ENCODE measurements around the gene TNIK.
"Not testable (repeated sequence)": the region's sequence is repeated elsewhere in the genome, so short reads cannot be mapped to it uniquely, and the experiment has no call there.

Gene TNIK

DNA sequence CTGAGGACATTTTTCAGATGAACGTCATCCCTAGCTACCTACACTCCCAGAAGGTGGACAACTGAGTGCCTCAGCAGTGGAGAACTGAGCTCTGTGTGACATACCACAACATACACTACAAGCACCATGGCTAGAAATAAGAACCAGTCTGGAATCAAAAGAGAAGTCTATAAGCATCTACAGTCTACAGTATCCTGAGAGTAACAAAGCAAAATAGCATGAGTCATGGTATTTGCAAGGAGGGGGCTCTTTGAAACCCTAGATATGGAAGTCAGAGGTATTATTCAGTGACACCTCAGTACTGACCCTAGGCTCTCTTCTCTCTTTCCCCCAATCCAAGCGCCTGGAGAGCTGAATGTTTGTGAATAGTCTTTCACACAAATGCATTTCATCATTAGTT lies 87.5 kb downstream of the TNIK start:
- Histone ChIP-seq H3K4me3 (no peak overlapping the region), H3K27ac (no peak overlapping the region), H3K27me3 (no peaks in the 10 kb centered on the region), H3K36me3 (no peaks in the 10 kb centered on the region), H3K4me1 (peaks cover 0 to 8% (median 2%) of the 10 kb centered on the region in 4 donors), H3K9me3 (no peaks in the 10 kb centered on the region)
- TF ChIP-seq, protein P1, sequence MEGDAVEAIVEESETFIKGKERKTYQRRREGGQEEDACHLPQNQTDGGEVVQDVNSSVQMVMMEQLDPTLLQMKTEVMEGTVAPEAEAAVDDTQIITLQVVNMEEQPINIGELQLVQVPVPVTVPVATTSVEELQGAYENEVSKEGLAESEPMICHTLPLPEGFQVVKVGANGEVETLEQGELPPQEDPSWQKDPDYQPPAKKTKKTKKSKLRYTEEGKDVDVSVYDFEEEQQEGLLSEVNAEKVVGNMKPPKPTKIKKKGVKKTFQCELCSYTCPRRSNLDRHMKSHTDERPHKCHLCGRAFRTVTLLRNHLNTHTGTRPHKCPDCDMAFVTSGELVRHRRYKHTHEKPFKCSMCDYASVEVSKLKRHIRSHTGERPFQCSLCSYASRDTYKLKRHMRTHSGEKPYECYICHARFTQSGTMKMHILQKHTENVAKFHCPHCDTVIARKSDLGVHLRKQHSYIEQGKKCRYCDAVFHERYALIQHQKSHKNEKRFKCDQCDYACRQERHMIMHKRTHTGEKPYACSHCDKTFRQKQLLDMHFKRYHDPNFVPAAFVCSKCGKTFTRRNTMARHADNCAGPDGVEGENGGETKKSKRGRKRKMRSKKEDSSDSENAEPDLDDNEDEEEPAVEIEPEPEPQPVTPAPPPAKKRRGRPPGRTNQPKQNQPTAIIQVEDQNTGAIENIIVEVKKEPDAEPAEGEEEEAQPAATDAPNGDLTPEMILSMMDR (IDR thresholded peaks at IDR 0.05): no peak
- DNase-seq: no peak
- intact Hi-C loops (cut with DNase I; ENCODE audit: low total_unique reads): no loop called here

DNA sequence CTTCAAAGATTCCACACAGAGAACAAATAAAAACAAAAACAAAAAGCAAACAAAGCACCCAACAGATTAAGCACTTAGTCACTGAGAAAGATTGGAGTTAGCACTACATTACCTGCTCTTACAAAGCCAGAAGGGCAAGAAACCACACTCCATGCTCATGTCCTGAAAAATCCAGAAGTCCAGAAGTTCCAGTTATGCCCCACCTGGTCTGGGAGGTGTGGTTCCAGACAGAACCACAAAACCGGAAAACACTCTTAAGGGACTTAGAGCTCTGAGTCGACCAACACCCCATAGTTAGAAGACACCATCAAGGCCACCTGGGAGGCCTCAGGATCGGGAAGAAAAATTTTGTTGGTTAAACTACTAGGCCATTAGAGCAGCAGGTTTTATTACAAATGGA lies 88.9 kb downstream of the TNIK start:
- Histone ChIP-seq H3K4me3 (no peak overlapping the region), H3K36me3 (no peaks in the 10 kb centered on the region), H3K27ac (no peak overlapping the region), H3K4me1 (peaks cover 0 to 8% (median 2%) of the 10 kb centered on the region in 4 donors), H3K27me3 (no peaks in the 10 kb centered on the region), H3K9me3 (no peaks in the 10 kb centered on the region)
- DNase-seq: no peak
- TF ChIP-seq, protein P1 (IDR thresholded peaks at IDR 0.05): no peak
- intact Hi-C loops (cut with DNase I; ENCODE audit: low total_unique reads): no loop called here

DNA sequence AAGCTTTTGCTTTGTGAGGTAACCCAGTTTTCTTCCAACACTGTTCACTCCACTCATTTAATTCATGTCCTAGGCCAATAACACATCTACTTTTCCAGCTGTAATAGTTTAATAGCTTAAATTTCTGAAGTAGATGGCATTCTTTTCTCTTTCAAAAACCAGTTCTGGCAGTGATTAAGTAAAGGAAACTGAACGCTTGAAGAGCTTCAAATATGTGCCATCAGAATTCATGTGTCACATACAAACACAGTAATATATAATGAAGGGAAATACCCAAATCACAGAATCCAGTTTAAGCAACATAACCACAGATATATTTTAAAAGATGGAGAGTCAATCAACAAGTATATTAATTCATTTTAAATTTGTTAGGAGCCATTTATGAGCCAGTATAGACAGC lies 91.0 kb downstream of the TNIK start:
- TF ChIP-seq, protein P1 (IDR thresholded peaks at IDR 0.05): no peak
- H3K4me1 ChIP-seq: no peaks in the 10 kb centered on the region
- H3K27me3 ChIP-seq: no peaks in the 10 kb centered on the region
- H3K27ac ChIP-seq: no peak overlapping the region
- no peak overlapping the region for H3K4me3 ChIP-seq
- intact Hi-C loops (cut with DNase I; ENCODE audit: low total_unique reads): no loop called here
- no peaks in the 10 kb centered on the region for H3K9me3 ChIP-seq
- no peak for DNase-seq
- H3K36me3 ChIP-seq: no peaks in the 10 kb centered on the region

DNA sequence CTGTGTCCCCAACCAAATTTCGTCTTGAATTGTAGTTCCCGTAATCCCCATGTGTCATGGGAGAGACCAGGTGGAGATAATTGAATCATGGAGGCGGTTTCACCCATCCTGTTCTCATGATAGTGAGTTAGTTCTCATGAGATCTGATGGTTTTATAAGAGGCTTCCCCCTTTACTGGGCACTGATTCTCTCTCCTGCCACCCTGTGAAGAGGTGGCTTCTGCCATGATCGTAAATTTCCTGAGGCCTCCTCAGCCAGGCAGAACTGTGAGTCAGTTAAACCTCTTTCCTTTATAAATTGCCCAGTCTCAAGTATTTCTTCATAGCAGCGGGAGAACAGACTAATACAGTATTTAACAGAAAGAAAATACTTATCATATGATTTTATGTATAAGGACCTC lies 93.5 kb downstream of the TNIK start:
- H3K27me3 ChIP-seq; H3K4me1 ChIP-seq; H3K4me3 ChIP-seq; H3K9me3 ChIP-seq; intact Hi-C loops (cut with DNase I; ENCODE audit: low total_unique reads); DNase-seq; H3K27ac ChIP-seq; H3K36me3 ChIP-seq: not testable (repeated sequence)

DNA sequence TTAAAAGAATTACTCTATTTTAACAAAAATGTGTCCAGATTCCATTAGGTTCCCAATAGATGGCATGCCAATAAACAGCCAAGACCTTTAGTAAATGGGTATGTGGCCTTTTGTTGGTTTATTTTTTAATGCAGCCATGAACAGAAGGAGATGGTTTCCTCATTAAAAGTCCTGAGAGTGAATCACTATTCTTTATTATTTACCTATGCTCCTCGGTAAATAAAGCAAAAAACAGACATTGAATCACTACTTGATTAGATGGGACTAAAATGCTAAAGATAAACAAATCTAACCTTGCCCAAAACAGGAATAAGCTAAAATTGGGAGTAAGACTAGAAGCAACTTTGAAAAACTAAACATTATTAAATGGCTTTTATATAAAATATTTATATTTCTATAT lies 94.2 kb downstream of the TNIK start:
- no peaks in the 10 kb centered on the region for H3K27me3 ChIP-seq
- no peak overlapping the region for H3K4me3 ChIP-seq
- H3K4me1 ChIP-seq: no peaks in the 10 kb centered on the region
- no peak for DNase-seq
- H3K27ac ChIP-seq: no peak overlapping the region
- no peaks in the 10 kb centered on the region for H3K36me3 ChIP-seq
- TF ChIP-seq, protein P1 (IDR thresholded peaks at IDR 0.05): no peak
- H3K9me3 ChIP-seq: no peaks in the 10 kb centered on the region
- intact Hi-C loops (cut with DNase I; ENCODE audit: low total_unique reads): no loop called here

DNA sequence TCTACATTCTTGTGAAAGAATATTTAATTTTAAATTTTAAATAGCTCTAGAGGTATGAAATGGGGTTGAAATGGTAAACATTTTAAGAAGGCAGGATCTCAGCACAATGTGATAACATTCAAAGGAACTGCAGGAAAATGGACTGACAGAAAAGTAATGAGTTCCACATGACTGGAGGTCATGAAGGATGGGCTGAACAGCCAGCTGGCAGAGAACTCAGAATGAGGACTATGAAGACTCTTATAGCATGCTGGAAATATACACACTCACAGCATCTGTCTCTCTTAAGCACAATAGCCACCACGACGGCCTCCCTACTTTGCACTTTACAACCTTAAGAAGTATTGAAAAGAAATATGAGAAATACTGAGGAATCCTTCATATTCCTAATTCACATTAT lies 94.7 kb downstream of the TNIK start:
- DNase-seq: no peak
- no peaks in the 10 kb centered on the region for H3K36me3 ChIP-seq
- H3K9me3 ChIP-seq: no peaks in the 10 kb centered on the region
- no peak overlapping the region for H3K27ac ChIP-seq
- no peak overlapping the region for H3K4me3 ChIP-seq
- intact Hi-C loops (cut with DNase I; ENCODE audit: low total_unique reads): no loop called here
- TF ChIP-seq, protein P1 (IDR thresholded peaks at IDR 0.05): no peak
- H3K4me1 ChIP-seq: no peaks in the 10 kb centered on the region
- no peaks in the 10 kb centered on the region for H3K27me3 ChIP-seq

All from tibial artery (tissue), 4 donors.